ENCODE data around the gene TRAP1. TPM values are rescaled to one million over a fixed set of nuclear protein-coding genes. Genes with fewer than 3 reads are reported as not detected.

The TRAP1 gene
- 99.3 and 130 TPM in 2 replicates for total RNA-seq

DNA sequence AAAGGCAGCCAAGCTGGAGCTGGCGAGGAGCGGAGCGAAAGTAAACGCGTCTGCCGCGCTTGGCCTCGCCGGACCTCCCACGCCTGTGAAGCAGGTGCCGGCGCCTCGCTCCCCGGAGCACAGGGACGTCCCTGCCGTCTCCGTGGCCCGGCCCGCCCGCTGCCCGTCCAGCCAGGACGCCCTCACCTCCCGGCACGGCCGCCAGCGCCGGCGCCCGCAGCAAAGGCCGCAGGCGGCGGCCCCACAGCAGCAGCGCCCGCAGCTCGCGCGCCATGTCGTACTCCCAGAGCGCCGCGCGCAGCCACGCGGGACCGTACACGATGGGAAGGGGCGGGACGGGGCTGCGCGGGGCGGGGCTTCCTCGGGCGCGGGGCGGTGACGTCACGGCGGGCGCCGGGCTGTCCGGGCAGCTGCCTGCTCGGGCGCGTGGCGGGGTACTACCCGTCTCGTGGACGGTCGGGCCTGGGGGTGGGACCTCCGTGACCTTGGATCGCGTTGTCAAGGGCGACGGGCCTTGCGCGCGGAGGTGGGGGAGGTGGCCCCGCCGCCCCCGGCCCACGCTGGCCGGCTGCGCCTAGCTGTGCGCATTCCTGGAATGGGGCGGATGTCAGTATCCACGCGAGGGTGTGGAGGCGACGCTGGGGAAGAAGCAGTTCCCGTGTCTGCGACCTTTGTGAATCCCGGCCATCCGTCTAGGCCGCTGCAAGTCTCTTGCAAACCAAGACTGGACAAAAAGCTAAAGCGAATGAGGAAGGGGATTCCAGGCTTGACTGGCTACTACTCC, at the start of gene TRAP1:
TRAP1 (minus strand) TSS at position 290 of the 784 bp plus-strand sequence; CDS start at position 274, 16 bp downstream.

DNA sequence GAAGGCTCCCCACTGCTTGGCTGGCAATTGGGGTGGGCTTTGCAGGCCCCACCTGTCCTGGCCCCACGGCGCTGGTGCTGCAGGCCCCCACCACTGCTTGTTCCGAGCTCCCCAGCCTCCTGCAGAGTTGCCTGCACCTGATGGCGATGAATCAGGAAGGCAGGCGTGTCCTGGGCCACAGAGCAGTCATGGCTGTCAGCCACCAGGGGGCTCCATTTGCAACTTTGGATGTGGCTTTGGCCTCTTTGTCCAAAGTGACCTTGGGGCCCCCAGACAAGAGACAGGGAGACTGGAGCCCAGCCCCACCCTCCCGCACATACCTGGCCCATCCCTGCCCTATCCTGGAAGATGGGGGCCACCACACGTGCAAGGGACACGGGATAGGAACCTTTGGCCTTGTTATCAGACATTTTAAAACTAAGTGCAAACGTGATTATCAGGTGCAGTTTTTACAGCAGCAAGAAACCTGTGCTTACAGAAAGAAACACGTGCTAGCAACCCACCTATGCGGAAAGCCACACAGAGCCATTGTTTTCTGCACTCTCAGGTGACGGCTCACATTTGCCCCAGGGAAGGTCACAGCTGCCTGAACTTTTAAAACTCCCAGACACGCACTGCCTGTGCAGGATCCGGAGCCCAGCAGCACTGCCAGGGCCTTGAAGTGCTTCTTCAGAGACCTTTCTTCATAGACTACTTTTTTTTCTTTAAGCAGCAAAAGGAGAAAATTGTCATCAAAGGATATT, 62.9 kb downstream of the TRAP1 start, which contains the start of gene DNASE1:
DNASE1 (plus strand) TSS at position 443 of the 743 bp plus-strand sequence. CDS start 683 bp downstream, outside the sequence.

GRCh38 chr16:3611146-3611975, 106.0 kb downstream of the TRAP1 start, which contains the start of gene SLX4:
SLX4 (minus strand) TSS chr16:3611606; CDS start chr16:3608964, 2,642 bp downstream.

Other genes starting within 250 kb of the TRAP1 start
- not detected in 2 replicates for gene C16orf90, start 222.0 kb downstream of the TRAP1 start, total RNA-seq
- 7.6 and 8.7 TPM in 2 replicates for gene CLUAP1, start 216.5 kb downstream of the TRAP1 start, total RNA-seq
- gene NLRC3, start 140.1 kb downstream of the TRAP1 start, total RNA-seq = 1.6 and 1.7 TPM in 2 replicates
- gene SLX4, start 105.9 kb downstream of the TRAP1 start, total RNA-seq = 4.6 and 5.4 TPM in 2 replicates
- gene DNASE1, start 62.8 kb downstream of the TRAP1 start, total RNA-seq = 5.9 and 6.9 TPM in 2 replicates
- gene CREBBP, start 163.2 kb upstream of the TRAP1 start, total RNA-seq = 14.2 and 15.1 TPM in 2 replicates

Measured in mammary microvascular endothelial cell (primary cell).